Activated CD4-positive, alpha-beta T cell treated with anti-CD3 and anti-CD28 coated beads, Interleukin-2, amount 50 U/mL, for 16 hours (primary cell): ENCODE measurements around the gene IL32.
A peak's percentile ranks its signal among the peaks of the same experiment; 100 is the strongest.
"Not testable (repeated sequence)": the region's sequence is repeated elsewhere in the genome, so short reads cannot be mapped to it uniquely, and the experiment has no call there.

ENCODE experiments used
- DNase-seq: peaks from one replicate; pipeline ENCODE4 v3.0.0-alpha.2; 2020

Gene IL32

GRCh38 chr16:3028716-3029319 is 36.6 kb upstream of the IL32 start:
- no peak for DNase-seq

DNA sequence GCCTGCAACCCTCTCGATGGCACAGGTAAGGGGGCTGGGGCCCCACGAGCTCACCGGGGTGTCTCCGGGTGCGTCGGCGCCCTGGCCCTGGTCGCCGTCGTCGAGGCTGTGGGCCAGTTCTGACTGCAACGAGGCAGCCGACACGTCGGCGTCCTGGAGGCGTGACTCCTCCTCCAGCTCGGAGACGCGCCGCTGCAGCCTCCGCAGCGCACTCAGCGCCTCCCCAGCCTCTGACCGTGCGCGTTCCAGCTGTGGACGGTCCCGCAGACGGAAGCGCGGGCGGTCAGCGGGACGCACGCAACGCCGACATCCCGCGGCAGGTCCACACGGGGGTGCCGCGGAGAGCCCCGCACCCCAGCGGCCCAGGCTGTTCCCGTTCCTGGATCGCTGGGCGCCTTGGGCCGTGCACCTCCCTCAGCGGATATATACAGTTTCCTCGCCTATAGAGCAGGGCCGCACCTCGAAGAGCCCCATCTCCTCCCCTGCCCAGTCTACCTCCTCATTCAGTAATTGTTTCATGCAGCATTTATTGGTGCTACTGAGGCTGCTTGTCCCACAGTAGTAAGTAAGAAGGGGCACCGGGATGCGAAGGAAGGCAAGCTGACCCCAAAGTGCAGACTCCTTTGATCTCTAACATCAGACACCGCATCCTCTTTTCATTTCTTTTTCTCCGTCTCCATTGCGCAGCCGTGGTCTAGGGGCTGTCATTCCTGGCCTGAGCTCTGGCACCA is 35.8 kb upstream of the IL32 start:
- DNase-seq = peak; percentile 59

- DNase-seq = no peak
Measured at GRCh38 chr16:3030222-3031212, 34.9 kb upstream of the IL32 start.

DNA sequence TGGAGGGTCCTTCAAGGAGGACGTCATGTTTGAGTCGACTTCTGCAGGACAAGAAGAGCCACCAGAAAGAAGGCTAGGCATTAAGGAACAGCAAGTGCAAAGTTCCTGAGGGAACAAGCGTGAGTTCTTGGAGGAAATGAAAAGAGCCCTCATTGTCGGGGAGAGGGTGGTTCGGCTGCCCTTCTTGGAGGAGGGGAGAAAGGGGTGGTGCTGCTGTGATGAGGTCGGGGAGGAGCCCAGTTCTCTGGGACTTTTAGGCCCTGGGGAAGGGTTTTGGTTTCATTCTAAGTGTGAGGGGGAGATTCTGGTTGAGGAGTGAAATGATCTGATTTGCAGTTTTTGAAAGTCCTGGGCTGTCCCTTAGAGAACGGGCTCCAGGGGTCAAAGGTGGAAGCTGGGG is 32.8 kb upstream of the IL32 start:
- DNase-seq = no peak

- no peak for DNase-seq
Measured at GRCh38 chr16:3035289-3035971, 30.0 kb upstream of the IL32 start.

DNA sequence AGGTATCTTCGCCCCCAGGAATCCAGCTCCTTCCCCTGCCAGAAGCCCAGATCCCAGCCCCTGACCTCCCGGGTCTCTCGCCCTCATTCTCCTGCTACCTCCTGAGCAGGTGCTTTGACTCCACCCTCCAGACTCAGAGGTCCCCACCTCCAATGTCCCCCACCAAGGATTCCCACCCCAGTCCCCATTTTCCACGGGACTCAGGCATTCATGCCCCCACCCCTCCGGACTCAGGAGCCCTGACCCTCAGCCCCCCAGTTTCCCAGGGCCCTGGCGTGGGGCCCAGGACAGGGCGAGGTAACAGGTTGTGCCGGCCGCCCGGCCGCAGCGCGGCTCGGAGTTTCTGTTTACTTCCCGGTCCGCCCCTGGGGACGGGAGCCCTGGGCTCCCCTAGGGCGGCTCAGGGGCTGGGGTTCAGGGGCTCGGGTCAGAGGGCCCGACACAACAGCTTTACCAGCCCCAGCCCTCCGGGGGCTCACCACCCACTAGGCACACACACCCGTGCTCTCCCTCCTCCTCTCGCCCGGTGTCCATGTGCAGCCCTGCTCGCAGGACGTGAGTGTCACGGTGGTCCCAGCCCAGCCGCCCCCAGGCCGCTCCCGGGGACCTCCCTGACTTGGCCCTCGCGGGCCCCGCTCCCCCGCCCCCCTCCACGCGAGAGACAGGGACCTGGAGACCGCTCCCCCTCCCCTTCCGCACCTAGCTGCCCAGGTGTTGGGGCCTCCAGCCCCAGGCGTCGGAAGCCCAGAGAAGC is 29.3 kb upstream of the IL32 start:
- DNase-seq = no peak

- DNase-seq = no peak
Measured at GRCh38 chr16:3036726-3037315, 28.6 kb upstream of the IL32 start, which contains the start of gene BICDL2. Gene BICDL2 (minus strand): TSS chr16:3036944. CDS start chr16:3035496, 1,448 bp downstream.

- DNase-seq = no peak
Measured at GRCh38 chr16:3038256-3038655, 27.2 kb upstream of the IL32 start.

- no peak for DNase-seq
Measured at GRCh38 chr16:3038896-3039295, 26.5 kb upstream of the IL32 start.

DNA sequence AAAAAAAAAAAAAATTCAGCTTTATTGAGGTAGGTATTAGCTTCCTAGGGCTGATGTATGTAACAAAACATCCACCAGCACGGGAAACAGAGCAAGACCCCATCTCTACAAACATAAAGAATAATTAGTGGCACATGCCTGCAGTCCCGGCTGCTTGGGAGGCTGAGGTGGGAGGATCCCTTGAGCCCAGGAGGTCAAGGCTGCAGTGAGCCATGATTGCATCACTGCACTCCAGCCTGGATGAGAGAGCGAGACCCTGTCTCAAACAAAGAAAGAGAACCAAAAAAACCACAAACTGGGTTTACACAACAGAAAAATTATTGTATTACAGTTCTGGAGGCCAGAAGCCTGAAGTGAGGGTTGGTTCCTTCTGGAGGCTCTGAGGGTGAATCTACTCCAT is 23.1 kb upstream of the IL32 start:
- DNase-seq = no peak

GRCh38 chr16:3044708-3045107 is 20.7 kb upstream of the IL32 start:
- no peak for DNase-seq

DNA sequence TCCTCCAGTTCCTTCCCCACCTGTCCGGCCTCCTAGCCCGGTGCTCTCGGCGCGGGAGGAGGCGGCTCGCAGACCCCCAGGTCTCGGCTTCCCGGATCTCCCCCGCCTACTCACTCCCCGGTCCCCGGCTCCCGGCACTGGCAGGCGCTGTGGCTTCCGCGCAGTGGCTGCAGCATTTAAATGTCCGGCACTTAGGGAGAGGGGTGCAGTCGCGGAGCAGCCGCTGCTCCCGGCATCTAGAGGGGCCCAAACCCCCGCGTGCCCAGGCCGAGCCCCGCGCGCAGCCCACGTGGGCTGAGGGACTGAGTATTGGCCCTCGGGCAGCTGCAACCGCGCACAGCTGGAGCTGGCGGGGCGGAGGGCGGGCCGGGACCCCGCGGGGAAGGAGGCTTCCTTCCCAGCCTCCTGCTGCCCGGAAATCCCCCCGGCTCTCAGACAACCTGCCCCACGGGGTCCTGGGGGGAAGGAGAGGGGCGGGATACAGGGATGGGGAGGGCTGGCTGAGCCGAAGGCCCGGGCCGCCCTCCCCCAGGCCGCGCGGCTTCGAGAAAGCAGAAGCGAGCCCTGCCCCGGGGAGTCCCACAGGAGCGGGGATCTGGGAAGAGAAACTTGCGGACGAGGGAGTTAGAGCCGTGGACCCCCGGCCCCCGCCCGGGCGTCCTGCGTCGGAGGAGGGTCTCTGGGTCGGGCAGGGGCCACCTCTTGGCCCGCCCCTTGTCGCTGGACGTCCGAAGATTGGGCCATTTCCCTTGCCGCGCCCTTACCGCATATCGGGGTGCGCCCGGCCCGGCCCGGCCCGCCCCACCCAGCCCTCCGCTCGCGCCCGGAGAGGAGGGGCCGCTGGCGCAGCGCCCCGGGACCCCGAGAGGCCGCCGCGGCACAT is 19.4 kb upstream of the IL32 start, which contains the start of gene MMP25:
MMP25 (plus strand) TSS at position 804 of the 883 bp plus-strand sequence. CDS start 357 bp downstream, outside the sequence.
- DNase-seq = no peak

- no peak for DNase-seq
Measured at GRCh38 chr16:3046641-3047386, 18.6 kb upstream of the IL32 start.

DNA sequence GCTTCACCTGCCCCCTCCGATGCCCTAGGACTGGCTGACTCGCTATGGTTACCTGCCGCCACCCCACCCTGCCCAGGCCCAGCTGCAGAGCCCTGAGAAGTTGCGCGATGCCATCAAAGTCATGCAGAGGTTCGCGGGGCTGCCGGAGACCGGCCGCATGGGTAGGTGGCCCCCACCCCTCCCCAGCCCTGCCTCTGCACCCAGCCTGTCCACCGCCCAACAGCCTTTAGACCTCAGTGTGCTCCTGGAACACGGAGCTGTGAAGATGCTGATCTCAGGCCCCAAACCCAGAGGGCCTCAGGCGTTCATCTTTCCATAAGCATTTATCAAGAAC is 18.1 kb upstream of the IL32 start:
- no peak for DNase-seq

GRCh38 chr16:3049921-3050481 is 15.4 kb upstream of the IL32 start:
- no peak for DNase-seq

- DNase-seq = no peak
Measured at GRCh38 chr16:3050487-3050886, 15.0 kb upstream of the IL32 start.

GRCh38 chr16:3051009-3051408 is 14.4 kb upstream of the IL32 start:
- no peak for DNase-seq

GRCh38 chr16:3051494-3051893 is 13.9 kb upstream of the IL32 start:
- DNase-seq = no peak

- DNase-seq = not testable (repeated sequence)
Measured at GRCh38 chr16:3052571-3053329, 12.7 kb upstream of the IL32 start.
